CD4-positive, alpha-beta T cell treated with Interleukin-6 for 4 hours (primary cell): ENCODE data around the gene FYN.

Experiments
- DNase-seq: peaks from one replicate; pipeline ENCODE4 v3.0.0-alpha.2; 2020; ENCODE audit warnings: mixed read lengths

The FYN gene

GRCh38 chr6:111674883-111675282 lies 198.4 kb downstream of the FYN start:
- no peak for DNase-seq

- DNase-seq: no peak
Observed at GRCh38 chr6:111674413-111674812, 198.8 kb downstream of the FYN start.

DNA sequence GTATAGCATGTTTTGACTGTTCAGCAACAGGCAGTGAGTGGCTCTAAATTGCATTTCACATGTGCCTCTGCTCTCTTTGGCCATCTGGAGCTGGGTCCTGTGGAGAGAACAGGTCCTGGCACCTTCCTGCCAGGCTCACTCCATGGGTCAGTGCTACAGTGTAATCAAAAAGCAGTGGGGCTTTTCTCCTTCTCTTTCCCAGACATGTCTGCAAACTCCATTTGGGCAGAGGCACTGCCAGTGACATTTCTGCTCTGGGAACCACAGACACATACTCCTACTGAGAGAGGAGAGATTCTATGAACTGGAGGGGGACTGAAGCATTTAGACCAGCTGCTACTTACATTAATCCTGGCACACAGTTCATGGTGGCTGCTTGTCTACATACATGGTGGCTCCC lies 199.3 kb downstream of the FYN start:
- DNase-seq: no peak

- no peak for DNase-seq
Observed at GRCh38 chr6:111673532-111673931, 199.7 kb downstream of the FYN start.

DNA sequence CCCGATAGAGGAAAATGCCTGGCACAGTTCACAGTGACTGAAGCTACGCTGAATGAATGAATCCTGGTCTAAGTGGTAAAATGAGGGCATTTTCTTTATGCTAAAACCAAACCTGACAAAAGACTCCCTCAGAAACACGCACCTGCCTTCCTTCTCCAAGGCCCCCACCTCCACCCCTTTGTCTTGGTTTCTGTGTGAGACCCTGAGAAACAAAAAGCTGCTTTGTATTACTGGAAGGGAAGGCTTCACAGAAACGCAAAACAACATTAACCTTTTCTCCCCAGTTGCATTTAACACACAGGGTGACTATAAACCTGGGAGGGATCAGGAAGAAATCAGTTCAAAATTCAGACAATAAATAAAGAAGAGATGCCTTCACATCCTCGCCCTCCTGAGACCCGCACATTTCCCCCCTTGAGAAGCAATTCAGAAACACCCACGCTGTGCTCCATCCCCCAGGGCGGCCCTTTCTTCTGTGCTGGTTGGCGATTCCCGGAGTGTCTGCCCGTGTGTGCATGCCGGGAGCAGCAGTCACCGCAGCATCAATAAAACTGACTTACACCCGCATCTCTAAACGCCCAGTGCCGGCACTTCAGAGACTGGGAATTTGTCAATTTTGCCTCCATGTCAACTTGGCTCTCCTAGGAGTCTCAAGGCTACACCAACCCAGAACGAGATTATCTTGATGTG lies 200.3 kb downstream of the FYN start:
- no peak for DNase-seq

DNA sequence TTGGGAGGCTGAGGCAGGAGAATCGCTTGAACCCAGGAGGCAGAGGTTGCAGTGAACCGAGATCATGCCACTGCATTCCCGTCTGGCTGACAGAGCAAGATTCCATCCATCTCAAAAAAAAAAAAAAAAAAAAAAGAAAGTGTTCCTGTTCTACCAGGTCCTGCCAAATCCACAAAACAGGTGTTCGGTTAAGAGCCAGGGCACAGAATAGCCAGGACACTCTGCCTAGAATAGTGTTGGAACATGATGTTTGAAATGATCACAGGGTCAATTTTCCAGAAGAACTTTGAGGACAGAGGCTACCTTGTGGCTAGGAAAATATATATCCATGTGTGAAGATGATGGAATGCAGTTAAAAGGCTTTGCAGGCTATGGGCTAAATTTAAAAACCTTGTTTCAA lies 203.9 kb downstream of the FYN start:
- DNase-seq: no peak

GRCh38 chr6:111668410-111668809 lies 204.8 kb downstream of the FYN start:
- DNase-seq: no peak

DNA sequence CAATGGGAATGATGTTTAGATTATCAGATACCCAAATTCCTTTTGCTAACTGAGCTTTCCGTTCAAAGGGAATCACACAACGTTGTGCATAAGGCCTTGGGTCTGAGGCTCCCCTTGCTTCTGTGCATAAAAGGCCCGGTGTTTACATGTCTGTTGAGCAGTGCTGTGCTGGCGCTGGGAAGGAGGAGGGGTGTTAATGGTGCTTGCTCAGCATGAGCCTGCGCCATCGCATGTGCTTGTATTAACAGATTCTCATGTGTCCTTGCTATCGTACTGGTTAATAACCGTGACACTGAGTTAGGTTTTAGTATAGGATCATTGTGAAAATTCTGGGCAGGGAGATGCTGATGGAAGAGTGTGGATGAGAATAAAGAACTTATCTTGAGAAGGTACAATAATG lies 205.3 kb downstream of the FYN start:
- no peak for DNase-seq

GRCh38 chr6:111666847-111667246 lies 206.4 kb downstream of the FYN start:
- no peak for DNase-seq

GRCh38 chr6:111664565-111665030 lies 208.7 kb downstream of the FYN start:
- DNase-seq: no peak

DNA sequence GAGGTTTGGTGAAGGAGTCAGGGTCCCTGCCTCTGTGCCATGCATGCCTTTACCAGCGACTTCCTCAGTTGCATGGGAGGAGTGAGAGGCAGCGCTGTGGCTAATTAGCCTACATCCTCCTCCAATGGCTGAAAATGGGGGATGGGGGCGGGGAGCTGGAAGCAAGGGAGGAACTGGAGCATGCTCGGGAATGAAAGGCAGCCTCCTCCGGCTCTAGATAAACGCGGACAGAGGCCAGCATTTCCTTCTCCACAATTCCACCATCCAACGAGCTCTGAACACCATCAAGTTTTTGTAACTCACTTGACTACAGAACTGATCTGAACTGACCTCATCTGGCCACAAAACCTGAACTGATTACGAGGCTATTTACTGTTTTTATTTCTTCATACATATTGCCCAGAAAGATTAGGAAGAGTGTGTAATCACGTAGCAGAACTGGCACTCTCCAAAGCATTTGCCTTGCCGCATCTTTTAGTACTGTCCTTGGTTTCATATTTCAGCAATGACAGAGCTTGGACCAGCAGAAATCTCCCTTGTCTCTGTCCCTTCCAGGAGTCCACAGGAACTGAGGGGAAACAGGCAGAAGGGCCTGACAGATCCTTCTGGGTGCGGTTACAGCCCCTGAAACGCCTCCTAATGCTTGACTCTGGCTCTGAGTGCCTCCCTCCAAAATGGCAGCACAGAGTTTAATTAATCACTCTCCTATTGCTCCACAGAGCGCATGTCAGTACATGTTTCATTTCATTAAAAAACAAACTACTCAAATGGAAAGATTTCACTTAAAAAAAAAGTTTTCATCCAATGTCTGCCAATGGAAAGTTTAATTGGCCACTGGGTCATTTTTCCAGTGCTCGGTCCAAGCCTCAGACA lies 209.3 kb downstream of the FYN start:
- DNase-seq: no peak

- DNase-seq: no peak
Observed at GRCh38 chr6:111662794-111663593, 210.3 kb downstream of the FYN start.

DNA sequence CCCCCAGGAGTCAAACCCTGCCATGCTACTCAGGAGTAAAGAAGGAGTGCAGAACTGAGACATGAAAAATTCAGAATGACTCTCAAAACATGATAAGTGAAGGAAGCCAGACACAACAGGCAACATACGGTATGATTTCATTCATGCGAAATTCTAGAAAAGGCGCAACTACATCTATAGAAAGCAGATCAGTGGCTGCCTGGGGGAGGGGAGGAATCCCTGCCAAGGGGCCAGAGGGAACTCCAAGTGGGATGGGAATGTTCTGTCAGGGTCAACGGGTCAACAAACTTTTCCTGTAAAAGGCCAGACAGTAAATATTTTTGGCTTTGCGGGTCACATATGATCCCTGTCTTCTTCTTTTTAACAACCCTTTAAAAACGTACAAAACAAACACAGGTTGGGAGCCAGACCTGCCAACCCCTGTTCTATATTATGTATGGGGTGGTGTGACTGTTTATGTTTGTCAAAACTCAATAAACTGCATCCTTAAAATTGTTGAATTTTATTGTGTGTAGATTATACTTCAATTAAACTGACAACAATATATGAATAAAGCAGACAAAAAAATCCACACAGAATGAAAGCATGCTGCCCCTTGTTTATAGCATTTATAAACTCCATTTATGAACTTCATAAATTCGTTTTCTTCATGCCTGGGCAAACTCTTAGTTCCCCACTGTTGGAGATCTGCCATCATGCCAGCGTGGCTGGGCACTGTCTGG lies 211.0 kb downstream of the FYN start:
- no peak for DNase-seq

DNA sequence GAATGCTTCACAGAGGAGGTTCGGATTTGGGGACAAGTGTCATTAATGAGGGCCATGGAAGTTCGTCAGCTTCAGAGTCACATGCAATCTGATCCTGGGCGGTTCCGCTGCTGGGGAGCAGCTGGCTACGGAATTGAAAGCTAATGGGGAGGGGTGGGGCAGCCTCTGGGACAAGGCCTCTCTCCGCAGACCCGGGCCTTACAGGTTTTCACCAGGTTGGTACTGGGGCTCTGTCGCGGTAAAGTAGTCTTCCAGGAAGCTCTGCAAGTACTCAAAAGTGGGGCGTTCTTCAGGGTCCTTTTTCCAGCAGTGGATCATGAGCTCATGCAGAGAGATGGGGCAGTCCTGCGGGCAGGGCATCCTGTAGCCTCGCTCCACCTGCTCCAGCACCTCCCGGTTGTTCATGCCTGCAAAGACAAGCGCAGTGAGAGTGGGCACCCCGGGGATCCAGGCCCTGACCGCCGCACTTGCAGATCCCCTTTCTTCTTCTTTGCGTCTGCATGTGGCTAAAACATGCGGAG lies 211.7 kb downstream of the FYN start:
- no peak for DNase-seq

DNA sequence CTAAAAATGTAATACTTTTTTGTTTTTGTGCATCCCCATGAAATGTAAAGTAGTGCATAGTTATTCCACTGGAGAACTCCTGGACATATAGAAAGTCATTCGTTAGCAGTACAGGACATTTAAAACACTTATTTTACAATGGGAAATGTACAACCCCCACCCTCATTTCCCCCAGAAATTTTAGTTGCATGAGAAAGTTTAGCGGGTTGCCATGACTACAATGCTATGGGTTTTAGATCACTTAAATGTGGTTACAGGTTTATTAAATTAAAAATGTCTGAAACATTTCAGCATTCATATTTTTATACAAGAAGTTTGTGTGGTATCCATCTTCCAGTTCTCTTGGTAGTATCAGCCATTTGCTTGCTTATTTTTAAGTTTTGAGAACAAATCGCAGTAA lies 212.7 kb downstream of the FYN start:
- DNase-seq: no peak

DNA sequence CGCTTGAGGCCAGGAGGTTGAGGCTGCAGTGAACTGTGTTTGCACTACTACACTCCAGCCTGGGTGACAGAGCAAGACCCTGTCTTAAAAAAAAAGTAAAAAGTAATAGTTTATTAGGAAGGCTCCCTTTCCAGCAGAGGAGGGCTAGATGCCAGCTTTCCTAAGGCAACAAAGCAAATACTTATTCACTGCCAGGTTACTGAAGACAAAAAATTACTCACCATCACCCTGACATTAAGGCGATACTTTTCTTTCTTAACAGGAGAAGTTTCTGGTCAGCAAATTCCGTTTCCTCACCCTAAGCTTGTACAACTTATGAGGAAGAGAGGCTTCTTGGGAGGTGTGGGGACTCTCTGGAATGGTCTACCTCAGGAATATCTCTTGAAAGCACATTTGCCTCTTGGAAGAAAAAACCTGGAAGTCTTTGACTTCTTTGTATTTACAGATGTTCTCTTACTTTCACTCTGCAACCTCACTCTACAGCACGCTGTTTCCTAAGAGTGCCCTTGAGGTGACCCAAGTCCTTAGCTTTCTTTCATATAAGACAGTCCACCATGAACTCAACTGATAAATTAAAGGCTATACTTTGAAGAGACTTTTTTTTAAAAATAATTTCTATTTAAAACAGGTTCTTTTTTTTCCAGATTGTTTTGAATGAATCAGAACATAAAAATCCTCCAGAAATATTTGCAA lies 214.6 kb downstream of the FYN start:
- DNase-seq: no peak

DNA sequence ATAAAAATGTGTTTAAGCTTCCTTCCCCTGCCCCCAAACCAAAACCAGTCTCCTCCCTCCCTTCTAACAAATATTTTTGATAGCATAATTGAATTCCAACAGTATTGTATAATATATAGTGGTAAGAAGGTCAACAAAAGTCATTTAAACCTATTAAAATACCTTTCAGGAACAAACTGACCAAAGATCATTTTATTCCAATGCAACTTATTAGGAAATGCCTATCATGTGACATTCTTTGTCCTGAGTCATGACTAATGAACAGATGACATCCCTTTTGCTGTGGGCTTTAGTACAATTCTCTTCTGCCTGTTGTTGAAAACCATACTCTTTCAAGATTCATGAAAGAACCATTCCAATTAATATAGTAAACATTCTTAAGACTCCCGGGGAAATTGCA lies 216.1 kb downstream of the FYN start:
- DNase-seq: no peak

GRCh38 chr6:111653979-111654378 lies 219.3 kb downstream of the FYN start:
- DNase-seq: no peak

GRCh38 chr6:111653434-111653833 lies 219.8 kb downstream of the FYN start:
- DNase-seq: no peak

- DNase-seq: no peak
Observed at GRCh38 chr6:111652156-111652555, 221.1 kb downstream of the FYN start.

DNA sequence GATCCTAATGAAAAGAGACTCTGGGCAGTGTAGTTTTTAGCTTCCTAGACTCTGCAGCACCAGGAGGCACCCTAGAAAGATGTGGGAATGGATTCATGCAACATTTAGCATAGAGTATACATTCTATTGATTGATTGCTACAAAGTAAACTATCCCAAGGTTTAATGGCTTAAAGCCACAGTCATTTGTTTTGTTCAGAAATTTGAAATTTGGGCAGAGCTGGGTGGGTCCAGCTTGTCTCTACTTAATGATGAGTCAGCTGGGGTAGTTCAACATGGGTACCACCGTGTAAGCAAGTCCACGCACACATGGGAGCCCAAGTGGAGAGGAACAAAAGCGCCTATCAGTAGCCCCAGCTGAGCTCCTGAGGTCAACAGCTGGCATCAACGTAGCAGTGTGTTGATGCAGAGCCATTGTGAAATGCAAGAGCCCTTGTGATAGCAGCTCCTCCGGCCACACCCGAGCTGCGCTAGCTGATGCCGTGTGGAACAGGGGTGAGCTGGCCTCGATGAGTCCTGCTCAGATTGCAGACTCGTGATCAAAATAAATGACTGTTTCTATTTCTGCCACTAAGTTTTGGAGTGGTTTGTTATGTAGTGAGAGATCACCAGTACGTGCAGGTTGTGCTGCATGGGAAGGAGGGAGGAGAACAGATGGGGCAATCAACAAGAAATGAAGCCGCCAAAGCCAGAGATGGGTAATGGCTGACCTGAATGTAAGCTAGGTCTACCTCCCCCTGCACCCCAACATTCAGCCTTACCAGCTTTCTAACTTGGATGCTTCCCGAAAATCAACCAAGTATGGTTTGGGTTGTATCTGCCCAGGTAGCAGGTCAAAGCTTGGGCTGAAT lies 221.8 kb downstream of the FYN start:
- DNase-seq: no peak
